ENCODE measurements around the gene CYP2E1. TPM values are rescaled to one million over a fixed set of nuclear protein-coding genes. Genes with fewer than 3 reads are reported as not detected.
"Not testable (repeated sequence)": the region's sequence is repeated elsewhere in the genome, so short reads cannot be mapped to it uniquely, and the experiment has no call there.

The CYP2E1 gene
- total RNA-seq, 1 experiment from 2014 or later: 1.0 TPM

- peaks cover 43% of the 10 kb centered on the region for H3K36me3 Mint-ChIP-seq
- ATAC-seq; H3K27ac Mint-ChIP-seq; H3K4me1 Mint-ChIP-seq; H3K27me3 Mint-ChIP-seq (ENCODE audit: low read depth); H3K4me3 Mint-ChIP-seq; CTCF ChIA-PET; POLR2A ChIA-PET: not testable (repeated sequence)
- DNase-seq (ENCODE audit: low spot score): peak; percentile 33
- H3K9me3 Mint-ChIP-seq: peaks cover 91% of the 10 kb centered on the region
Measured at GRCh38 chr10:133497363-133497762, 29.8 kb upstream of the CYP2E1 start.

GRCh38 chr10:133499176-133499575, 28.0 kb upstream of the CYP2E1 start:
- H3K27me3 Mint-ChIP-seq (ENCODE audit: low read depth); H3K4me1 Mint-ChIP-seq; H3K4me3 Mint-ChIP-seq; H3K27ac Mint-ChIP-seq; DNase-seq (ENCODE audit: low spot score); ATAC-seq; POLR2A ChIA-PET; CTCF ChIA-PET: not testable (repeated sequence)
- Mint-ChIP-seq H3K9me3 (peaks cover 83% of the 10 kb centered on the region), H3K36me3 (peaks cover 40% of the 10 kb centered on the region)

GRCh38 chr10:133500897-133501296, 26.3 kb upstream of the CYP2E1 start:
- H3K27me3 Mint-ChIP-seq (ENCODE audit: low read depth); H3K4me1 Mint-ChIP-seq; H3K4me3 Mint-ChIP-seq; DNase-seq (ENCODE audit: low spot score); ATAC-seq; H3K27ac Mint-ChIP-seq; CTCF ChIA-PET; POLR2A ChIA-PET: not testable (repeated sequence)
- peaks cover 37% of the 10 kb centered on the region for H3K36me3 Mint-ChIP-seq
- peaks cover 69% of the 10 kb centered on the region for H3K9me3 Mint-ChIP-seq

GRCh38 chr10:133509700-133510099, 17.5 kb upstream of the CYP2E1 start:
- CTCF ChIA-PET: no interaction called here

More at GRCh38 chr10:133509700-133510099, 17.5 kb upstream of the CYP2E1 start:
- no peak overlapping the region for H3K4me3 Mint-ChIP-seq
- peaks cover 62% of the 10 kb centered on the region for H3K36me3 Mint-ChIP-seq
- ATAC-seq: no peak
- H3K9me3 Mint-ChIP-seq: peaks cover 82% of the 10 kb centered on the region
- TF ChIP-seq, protein P1, sequence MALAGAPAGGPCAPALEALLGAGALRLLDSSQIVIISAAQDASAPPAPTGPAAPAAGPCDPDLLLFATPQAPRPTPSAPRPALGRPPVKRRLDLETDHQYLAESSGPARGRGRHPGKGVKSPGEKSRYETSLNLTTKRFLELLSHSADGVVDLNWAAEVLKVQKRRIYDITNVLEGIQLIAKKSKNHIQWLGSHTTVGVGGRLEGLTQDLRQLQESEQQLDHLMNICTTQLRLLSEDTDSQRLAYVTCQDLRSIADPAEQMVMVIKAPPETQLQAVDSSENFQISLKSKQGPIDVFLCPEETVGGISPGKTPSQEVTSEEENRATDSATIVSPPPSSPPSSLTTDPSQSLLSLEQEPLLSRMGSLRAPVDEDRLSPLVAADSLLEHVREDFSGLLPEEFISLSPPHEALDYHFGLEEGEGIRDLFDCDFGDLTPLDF (CRISPR knock-in tag; IDR thresholded peaks at IDR 0.05): no peak
- TF ChIP-seq, protein P2, sequence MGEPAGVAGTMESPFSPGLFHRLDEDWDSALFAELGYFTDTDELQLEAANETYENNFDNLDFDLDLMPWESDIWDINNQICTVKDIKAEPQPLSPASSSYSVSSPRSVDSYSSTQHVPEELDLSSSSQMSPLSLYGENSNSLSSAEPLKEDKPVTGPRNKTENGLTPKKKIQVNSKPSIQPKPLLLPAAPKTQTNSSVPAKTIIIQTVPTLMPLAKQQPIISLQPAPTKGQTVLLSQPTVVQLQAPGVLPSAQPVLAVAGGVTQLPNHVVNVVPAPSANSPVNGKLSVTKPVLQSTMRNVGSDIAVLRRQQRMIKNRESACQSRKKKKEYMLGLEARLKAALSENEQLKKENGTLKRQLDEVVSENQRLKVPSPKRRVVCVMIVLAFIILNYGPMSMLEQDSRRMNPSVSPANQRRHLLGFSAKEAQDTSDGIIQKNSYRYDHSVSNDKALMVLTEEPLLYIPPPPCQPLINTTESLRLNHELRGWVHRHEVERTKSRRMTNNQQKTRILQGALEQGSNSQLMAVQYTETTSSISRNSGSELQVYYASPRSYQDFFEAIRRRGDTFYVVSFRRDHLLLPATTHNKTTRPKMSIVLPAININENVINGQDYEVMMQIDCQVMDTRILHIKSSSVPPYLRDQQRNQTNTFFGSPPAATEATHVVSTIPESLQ (CRISPR knock-in tag; IDR thresholded peaks at IDR 0.05): no peak
- no peak for TF ChIP-seq TP53 (CRISPR knock-in tag; IDR thresholded peaks at IDR 0.05)
- no peak for TF ChIP-seq NFE2L1 (CRISPR knock-in tag; IDR thresholded peaks at IDR 0.05)
- TF ChIP-seq, protein P3, sequence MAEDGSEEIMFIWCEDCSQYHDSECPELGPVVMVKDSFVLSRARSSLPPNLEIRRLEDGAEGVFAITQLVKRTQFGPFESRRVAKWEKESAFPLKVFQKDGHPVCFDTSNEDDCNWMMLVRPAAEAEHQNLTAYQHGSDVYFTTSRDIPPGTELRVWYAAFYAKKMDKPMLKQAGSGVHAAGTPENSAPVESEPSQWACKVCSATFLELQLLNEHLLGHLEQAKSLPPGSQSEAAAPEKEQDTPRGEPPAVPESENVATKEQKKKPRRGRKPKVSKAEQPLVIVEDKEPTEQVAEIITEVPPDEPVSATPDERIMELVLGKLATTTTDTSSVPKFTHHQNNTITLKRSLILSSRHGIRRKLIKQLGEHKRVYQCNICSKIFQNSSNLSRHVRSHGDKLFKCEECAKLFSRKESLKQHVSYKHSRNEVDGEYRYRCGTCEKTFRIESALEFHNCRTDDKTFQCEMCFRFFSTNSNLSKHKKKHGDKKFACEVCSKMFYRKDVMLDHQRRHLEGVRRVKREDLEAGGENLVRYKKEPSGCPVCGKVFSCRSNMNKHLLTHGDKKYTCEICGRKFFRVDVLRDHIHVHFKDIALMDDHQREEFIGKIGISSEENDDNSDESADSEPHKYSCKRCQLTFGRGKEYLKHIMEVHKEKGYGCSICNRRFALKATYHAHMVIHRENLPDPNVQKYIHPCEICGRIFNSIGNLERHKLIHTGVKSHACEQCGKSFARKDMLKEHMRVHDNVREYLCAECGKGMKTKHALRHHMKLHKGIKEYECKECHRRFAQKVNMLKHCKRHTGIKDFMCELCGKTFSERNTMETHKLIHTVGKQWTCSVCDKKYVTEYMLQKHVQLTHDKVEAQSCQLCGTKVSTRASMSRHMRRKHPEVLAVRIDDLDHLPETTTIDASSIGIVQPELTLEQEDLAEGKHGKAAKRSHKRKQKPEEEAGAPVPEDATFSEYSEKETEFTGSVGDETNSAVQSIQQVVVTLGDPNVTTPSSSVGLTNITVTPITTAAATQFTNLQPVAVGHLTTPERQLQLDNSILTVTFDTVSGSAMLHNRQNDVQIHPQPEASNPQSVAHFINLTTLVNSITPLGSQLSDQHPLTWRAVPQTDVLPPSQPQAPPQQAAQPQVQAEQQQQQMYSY (CRISPR knock-in tag; IDR thresholded peaks at IDR 0.05): no peak
- no peak for TF ChIP-seq SMAD4 (CRISPR knock-in tag; IDR thresholded peaks at IDR 0.05)
- no peak for TF ChIP-seq TEAD1 (CRISPR knock-in tag; IDR thresholded peaks at IDR 0.05)
- no peak for TF ChIP-seq ZNF532 (CRISPR knock-in tag; IDR thresholded peaks at IDR 0.05; ENCODE audit: borderline replicate concordance)
- TF ChIP-seq, protein P4, sequence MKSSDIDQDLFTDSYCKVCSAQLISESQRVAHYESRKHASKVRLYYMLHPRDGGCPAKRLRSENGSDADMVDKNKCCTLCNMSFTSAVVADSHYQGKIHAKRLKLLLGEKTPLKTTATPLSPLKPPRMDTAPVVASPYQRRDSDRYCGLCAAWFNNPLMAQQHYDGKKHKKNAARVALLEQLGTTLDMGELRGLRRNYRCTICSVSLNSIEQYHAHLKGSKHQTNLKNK (CRISPR knock-in tag; IDR thresholded peaks at IDR 0.05): no peak
- no peak for TF ChIP-seq OVOL2 (CRISPR knock-in tag; IDR thresholded peaks at IDR 0.05; ENCODE audit: borderline replicate concordance)
- no peak for TF ChIP-seq ELF4 (CRISPR knock-in tag; IDR thresholded peaks at IDR 0.05; ENCODE audit: low read depth)
- TF ChIP-seq ZNF219 (CRISPR knock-in tag; IDR thresholded peaks at IDR 0.05; ENCODE audit: borderline replicate concordance): no peak
- no peak for TF ChIP-seq ZNF416 (CRISPR knock-in tag; IDR thresholded peaks at IDR 0.05)
- TF ChIP-seq RELA (CRISPR knock-in tag; IDR thresholded peaks at IDR 0.05; ENCODE audit: borderline replicate concordance): no peak
- POLR2A ChIA-PET: no interaction called here
- peaks cover 5% of the 10 kb centered on the region for H3K27me3 Mint-ChIP-seq (ENCODE audit: low read depth)
- no peak for DNase-seq (ENCODE audit: low spot score)
- H3K27ac Mint-ChIP-seq: no peak overlapping the region
- no peaks in the 10 kb centered on the region for H3K4me1 Mint-ChIP-seq

Measured in WTC11 (cell line).